ENCODE measurements around the gene PTGS1.
"Not testable (repeated sequence)": the region's sequence is repeated elsewhere in the genome, so short reads cannot be mapped to it uniquely, and the experiment has no call there.

PTGS1 gene

GRCh38 chr9:122347348-122348287, 23.2 kb upstream of the PTGS1 start:
- DNase-seq, result no peak

- no peak for DNase-seq
Observed at GRCh38 chr9:122348288-122348777, 22.5 kb upstream of the PTGS1 start.

- no peak for DNase-seq
Observed at GRCh38 chr9:122348791-122349190, 22.0 kb upstream of the PTGS1 start.

- no peak for DNase-seq
Observed at GRCh38 chr9:122349201-122349600, 21.6 kb upstream of the PTGS1 start.

- peak; percentile 12 for DNase-seq
Observed at GRCh38 chr9:122350577-122351355, 20.1 kb upstream of the PTGS1 start.

- no peak for DNase-seq
Observed at GRCh38 chr9:122354536-122355199, 16.2 kb upstream of the PTGS1 start.

- DNase-seq, result no peak
Observed at GRCh38 chr9:122355336-122355875, 15.4 kb upstream of the PTGS1 start.

- no peak for DNase-seq
Observed at GRCh38 chr9:122356627-122357026, 14.2 kb upstream of the PTGS1 start.

GRCh38 chr9:122360891-122361290, 9.9 kb upstream of the PTGS1 start:
- DNase-seq, result no peak

- not testable (repeated sequence) for DNase-seq
Observed at GRCh38 chr9:122363131-122363530, 7.7 kb upstream of the PTGS1 start.

GRCh38 chr9:122364117-122364782, 6.6 kb upstream of the PTGS1 start:
- no peak for DNase-seq

GRCh38 chr9:122364783-122365150, 6.1 kb upstream of the PTGS1 start:
- no peak for DNase-seq

- peak; percentile 40 for DNase-seq
Observed at GRCh38 chr9:122366074-122366660, 4.7 kb upstream of the PTGS1 start.

- no peak for DNase-seq
Observed at GRCh38 chr9:122367065-122367464, 3.8 kb upstream of the PTGS1 start.

- DNase-seq, result no peak
Observed at GRCh38 chr9:122367774-122368460, 2.9 kb upstream of the PTGS1 start.

- DNase-seq, result no peak
Observed at GRCh38 chr9:122368642-122369041, 2.2 kb upstream of the PTGS1 start.

GRCh38 chr9:122370303-122370702, 521 bp upstream of the PTGS1 start:
- peak; percentile 62 for DNase-seq

GRCh38 chr9:122371846-122372245, 1.0 kb downstream of the PTGS1 start:
- DNase-seq, result no peak

- no peak for DNase-seq
Observed at GRCh38 chr9:122372856-122373845, 2.3 kb downstream of the PTGS1 start.

GRCh38 chr9:122374885-122375420, 4.1 kb downstream of the PTGS1 start:
- DNase-seq, result no peak
